HCT116 (cell line): ENCODE results near the gene POLD1. TPM values are rescaled to one million over a fixed set of nuclear protein-coding genes. Genes with fewer than 3 reads are reported as not detected.

Source experiments
- ATAC-seq: fragments of 200-7000 bp; cut with Tn5 transposase; 2 replicates; pipeline ENCODE4 v1.9.1; 2020; ENCODE audit warnings: mild to moderate bottlenecking, moderate library complexity
- BruUV-seq: library from RNA; stranded (reverse); fragments of 400-500 nt; replicated peaks from 2 replicates; lab custom pipeline; 2021; lab: Mats Ljungman, UMichigan
- CTCF ChIA-PET: fragments of 300-600 bp; sonication (Branson Sonifier 250); formaldehyde crosslinking; loops from one replicate; lab custom pipeline; 2021; ENCODE audit warnings: antibody characterized with exemption; lab: Charles Lee
- POLR2A ChIA-PET: fragments of 300-600, 350-600 bp; sonication (Branson Sonifier 250); formaldehyde crosslinking; loops from one replicate; lab custom pipeline; 2021; ENCODE audit warnings: antibody characterized with exemption; lab: Charles Lee
- RAD21 ChIA-PET, 2 experiments: fragments of 300-600 bp; sonication (Branson Sonifier 250); formaldehyde crosslinking; loops; one replicate each; lab custom pipeline; 2023; ENCODE audit warnings: low total read pairs in 2 of 2; ENCODE audit not compliant: uncharacterized antibody in 2 of 2, unreplicated experiment in 2 of 2, low non-redundant PET in 1 of 2; lab: Charles Lee
- DNase-seq: peaks from one replicate; pipeline ENCODE4 v3.0.0-alpha.2; 2010; ENCODE audit warnings: low read depth, low spot score
- H2AFZ ChIP-seq: fragments of 200-600 bp; shearing (Covaris generic), sonication (generic); 2 replicates; pipeline ENCODE4 v1.6.1; 2017; ENCODE audit warnings: low read depth, mixed run types, mixed read lengths, antibody characterized with exemption, low read length; ENCODE audit not compliant: poor library complexity, severe bottlenecking
- H3K27ac ChIP-seq: 2 replicates; pipeline ENCODE4 v1.5.1; 2012; ENCODE audit warnings: low read depth, low read length
- H3K27me3 ChIP-seq: fragments of 200-600 bp; sonication (generic); 2 replicates; pipeline ENCODE4 v1.6.1; 2016; ENCODE audit warnings: mixed run types, low read length, mixed read lengths; ENCODE audit not compliant: insufficient read depth
- H3K36me3 ChIP-seq, 2 experiments: fragments of 200-500 bp in 1 of 2; fragments of 200-600 bp in 1 of 2; sonication (Bioruptor generic) in 1 of 2; sonication (generic) in 1 of 2; 2 replicates each; pipeline versions ENCODE4 v1.5.1 to v1.6.1; 2014 to 2016; ENCODE audit warnings: low read length in 2 of 2, inconsistent platforms in 1 of 2, mixed read lengths in 1 of 2, mixed run types in 1 of 2; ENCODE audit not compliant: insufficient read depth in 2 of 2, control insufficient read depth in 1 of 2
- H3K4me1 ChIP-seq, 2 experiments: fragments of 200-600 bp in 1 of 2; sonication (generic) in 1 of 2; 2 replicates each; pipeline versions ENCODE4 v1.5.1 to v1.6.1; 2012 to 2017; ENCODE audit warnings: low read length in 2 of 2, inconsistent platforms in 1 of 2, mild to moderate bottlenecking in 1 of 2, mixed read lengths in 1 of 2, mixed run types in 1 of 2, moderate library complexity in 1 of 2; ENCODE audit not compliant: insufficient read depth in 2 of 2, control insufficient read depth in 1 of 2
- H3K4me2 ChIP-seq: fragments of 200-600 bp; sonication (generic); 2 replicates; pipeline ENCODE4 v1.6.1; 2017; ENCODE audit warnings: mixed run types, low read length, mixed read lengths
- H3K4me3 ChIP-seq, 2 experiments: fragments of 200-600 bp in 1 of 2; sonication (generic) in 1 of 2; replicated peaks in 1 of 2; 2 replicates each; pipeline ENCODE4 v1.5.1; 2011 to 2016; ENCODE audit warnings: low read length in 2 of 2, control low read depth in 1 of 2, low read depth in 1 of 2, mild to moderate bottlenecking in 1 of 2, mixed read lengths in 1 of 2, mixed run types in 1 of 2
- H3K79me2 ChIP-seq: fragments of 200-600 bp; sonication (generic); 2 replicates; pipeline ENCODE4 v1.6.1; 2017; ENCODE audit warnings: mild to moderate bottlenecking, mixed run types, low read length, moderate library complexity, mixed read lengths; ENCODE audit not compliant: insufficient read depth
- H3K9ac ChIP-seq: fragments of 200-600 bp; sonication (generic); 2 replicates; pipeline ENCODE4 v1.6.1; 2016; ENCODE audit warnings: low read length, mixed read lengths
- H3K9me2 ChIP-seq: fragments of 200-600 bp; sonication (generic), shearing (Covaris generic); 2 replicates; pipeline ENCODE4 v1.6.1; 2017; ENCODE audit warnings: mixed run types, mild to moderate bottlenecking, moderate library complexity; ENCODE audit not compliant: insufficient read depth
- H3K9me3 ChIP-seq, 2 experiments: fragments of 200-500 bp in 1 of 2; fragments of 200-600 bp in 1 of 2; sonication (Bioruptor generic) in 1 of 2; sonication (generic) in 1 of 2; 2 replicates each; pipeline ENCODE4 v1.6.1; 2014 to 2017; ENCODE audit warnings: low read length in 2 of 2, mixed read lengths in 2 of 2, inconsistent platforms in 1 of 2, low read depth in 1 of 2, mild to moderate bottlenecking in 1 of 2, mixed run types in 1 of 2, moderate library complexity in 1 of 2; ENCODE audit not compliant: control insufficient read depth in 1 of 2, insufficient read depth in 1 of 2
- H4K20me1 ChIP-seq: fragments of 200-600 bp; sonication (generic), shearing (Covaris generic); 2 replicates; pipeline ENCODE4 v1.6.1; 2017; ENCODE audit warnings: mixed run types, mild to moderate bottlenecking, moderate library complexity; ENCODE audit not compliant: insufficient read depth
- CBX3 ChIP-seq: IDR thresholded peaks from 2 replicates; pipeline ENCODE4 v1.6.1; 2012; ENCODE audit warnings: low read depth
- EGR1 ChIP-seq: IDR thresholded peaks from 2 replicates; pipeline ENCODE4 v1.6.1; 2012; ENCODE audit warnings: low read depth
- EZH2 ChIP-seq: fragments of 200-600 bp; sonication (generic); IDR thresholded peaks from 2 replicates; pipeline ENCODE4 v1.6.1; 2017; ENCODE audit warnings: antibody characterized with exemption, mixed run types
- JUND ChIP-seq: IDR thresholded peaks from 2 replicates; pipeline ENCODE4 v1.6.1; 2012
- POLR2AphosphoS5 ChIP-seq: IDR thresholded peaks from 2 replicates; pipeline ENCODE4 v1.6.1; 2011; ENCODE audit warnings: mild to moderate bottlenecking, low read depth, low read length, moderate library complexity
- RAD21 ChIP-seq: IDR thresholded peaks from 2 replicates; pipeline ENCODE4 v1.6.1; 2012; ENCODE audit warnings: low read depth, mild to moderate bottlenecking
- TCF7L2 ChIP-seq: IDR thresholded peaks from 2 replicates; pipeline ENCODE4 v1.7.0; 2011; ENCODE audit warnings: borderline replicate concordance, inconsistent platforms; ENCODE audit not compliant: insufficient read depth, insufficient read length; ENCODE audit errors: extremely low read depth
- YY1 ChIP-seq: IDR thresholded peaks from 2 replicates; pipeline ENCODE4 v1.6.1; 2011; ENCODE audit warnings: low read length, low read depth, moderate library complexity, mild to moderate bottlenecking; ENCODE audit not compliant: insufficient replicate concordance; ENCODE audit errors: extremely low read depth
- ZFX ChIP-seq: fragments of 450-650 bp; IDR thresholded peaks from 2 replicates; pipeline ENCODE4 v1.6.1; 2017
- ZNF274 ChIP-seq: fragments of 200-500 bp; sonication (Bioruptor generic); IDR thresholded peaks from 2 replicates; pipeline ENCODE4 v1.6.1; 2014; ENCODE audit warnings: mild to moderate bottlenecking, low read depth, low read length, inconsistent platforms
- intact Hi-C: fragments of 100-400 bp; cut with micrococcal nuclease; formaldehyde crosslinking; loops from 2 replicates; pipeline ENCODE4 v1.10.0; 2022
- total RNA-seq: library from RNA; stranded (reverse); gene quantifications from one replicate; pipeline ENCODE4 v1.2.1, GENCODE V29; 2021; ENCODE audit not compliant: unreplicated experiment
- TF ChIP-seq, protein P1 (sequence below): IDR thresholded peaks from 2 replicates; pipeline ENCODE4 v1.6.1; 2012
- TF ChIP-seq, protein P2 (sequence below): IDR thresholded peaks from 2 replicates; pipeline ENCODE4 v1.6.1; 2012
- TF ChIP-seq, protein P3 (sequence below): IDR thresholded peaks from 2 replicates; pipeline ENCODE4 v1.6.1; 2011; ENCODE audit warnings: mild to moderate bottlenecking, low read length, moderate library complexity; ENCODE audit not compliant: insufficient replicate concordance; ENCODE audit errors: extremely low read depth

Gene POLD1
- total RNA-seq, 1 experiment from 2014 or later, result 122 TPM

DNA sequence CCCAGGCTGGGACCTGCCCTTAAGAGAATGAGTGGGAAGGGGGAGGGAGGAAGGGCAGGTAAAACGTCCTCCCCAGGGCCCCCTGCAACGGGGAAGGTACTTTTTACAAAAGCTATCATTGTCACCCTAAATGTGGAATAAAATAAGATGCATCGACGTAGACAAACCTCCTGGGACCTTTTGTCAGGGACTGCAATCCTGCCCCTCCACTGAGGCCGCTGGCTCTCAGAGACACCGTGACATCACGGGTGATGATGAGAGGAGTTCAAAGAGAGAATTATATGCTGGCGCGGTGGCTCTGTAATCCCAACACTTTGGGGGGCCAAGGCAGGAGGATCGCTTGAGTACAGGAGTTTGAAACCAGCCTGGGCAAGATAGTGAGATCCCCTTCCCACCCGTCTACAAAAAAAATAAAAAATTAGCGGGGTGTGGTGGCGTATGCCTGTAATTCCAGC lies 46.8 kb downstream of the POLD1 start:
- H4K20me1 ChIP-seq, result no peaks in the 10 kb centered on the region
- no peak overlapping the region for H2AFZ ChIP-seq
- RAD21 ChIA-PET, result no interaction called here
- no peaks in the 10 kb centered on the region for H3K9me2 ChIP-seq
- H3K27ac ChIP-seq, result no peak overlapping the region
- no peaks in the 10 kb centered on the region for H3K27me3 ChIP-seq
- peak overlapping the region; percentile 40 to 44 for H3K4me3 ChIP-seq
- TF ChIP-seq RAD21 (no peak), ZNF274 (no peak)
- TF ChIP-seq, all 23 proteins: peak for 0
- TSS peak; percentile 93 for BruUV-seq
- H3K9me3 ChIP-seq, result no peaks in the 10 kb centered on the region
- H3K4me1 ChIP-seq, result peaks cover 6 to 21% of the 10 kb centered on the region in 2 experiments
- H3K36me3 ChIP-seq, result no peaks in the 10 kb centered on the region
- ChIA-PET CTCF (no interaction called here), POLR2A (no interaction called here)
- H3K4me2 ChIP-seq, result peak overlapping the region; percentile 73
- peak overlapping the region; percentile 31; the same call in 1 of the 2 replicates for H3K9ac ChIP-seq
- ATAC-seq, result no peak
- no peak for DNase-seq
- H3K79me2 ChIP-seq, result no peaks in the 10 kb centered on the region
- intact Hi-C loops, result no loop called here

DNA sequence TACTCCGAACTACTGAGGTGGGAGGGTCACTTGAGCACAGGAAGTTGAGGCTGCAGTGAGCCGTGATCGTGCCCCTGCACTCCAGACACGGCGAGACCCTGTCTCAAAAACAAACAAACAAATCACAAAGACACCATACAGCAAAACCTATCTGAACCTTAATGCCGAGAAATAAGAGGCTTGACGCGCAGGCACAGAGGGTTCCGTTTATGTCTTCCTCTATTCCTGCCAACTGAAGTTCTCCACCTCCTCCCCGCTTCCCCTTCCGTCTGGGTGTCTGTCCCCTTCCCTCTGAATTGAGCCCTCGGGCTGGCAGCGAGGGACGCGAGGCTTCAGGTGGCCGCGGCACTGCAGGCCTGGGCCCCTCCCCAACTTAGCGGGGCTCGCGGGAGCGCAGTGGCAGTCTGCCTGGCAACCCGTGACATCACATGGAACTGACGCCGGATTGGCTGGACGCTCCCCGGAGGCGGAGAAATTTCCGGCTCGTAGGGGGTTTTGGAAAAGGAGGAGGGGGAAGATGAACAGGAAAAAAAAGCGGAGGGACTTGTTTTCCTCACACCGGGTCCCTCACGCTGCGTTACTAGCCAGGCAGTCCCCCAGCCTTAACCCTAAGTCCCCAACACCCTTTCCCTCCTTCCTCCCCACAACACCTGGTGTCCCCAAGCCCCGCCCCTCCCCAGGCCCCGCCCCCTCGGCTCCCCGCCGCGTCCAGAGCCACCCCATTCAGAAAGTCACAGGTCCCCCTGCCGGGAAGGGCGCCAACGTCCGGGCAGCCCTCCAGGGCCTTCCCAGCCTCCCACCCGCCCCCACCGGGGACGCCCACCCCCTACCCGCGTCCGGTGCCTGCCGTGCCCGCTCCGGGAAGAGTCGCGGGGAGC lies 47.4 kb downstream of the POLD1 start:
- no peaks in the 10 kb centered on the region for H3K27me3 ChIP-seq
- peaks cover 6 to 21% of the 10 kb centered on the region in 2 experiments for H3K4me1 ChIP-seq
- ATAC-seq (peak; percentile 98), DNase-seq (peak; percentile 64)
- no peaks in the 10 kb centered on the region for H3K79me2 ChIP-seq
- intact Hi-C loops, result no loop called here
- H4K20me1 ChIP-seq, result no peaks in the 10 kb centered on the region
- TF ChIP-seq RAD21 (no peak), ZNF274 (no peak), POLR2AphosphoS5 (peak; percentile 39), ZFX (peak; percentile 39; the same call in 1 of the 2 replicates), YY1 (no peak), EGR1 (no peak), TCF7L2 (no peak), JUND (no peak), CBX3 (no peak), EZH2 (no peak)
- TF ChIP-seq, protein P1, sequence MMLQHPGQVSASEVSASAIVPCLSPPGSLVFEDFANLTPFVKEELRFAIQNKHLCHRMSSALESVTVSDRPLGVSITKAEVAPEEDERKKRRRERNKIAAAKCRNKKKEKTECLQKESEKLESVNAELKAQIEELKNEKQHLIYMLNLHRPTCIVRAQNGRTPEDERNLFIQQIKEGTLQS, result no peak
- TF ChIP-seq, protein P2, sequence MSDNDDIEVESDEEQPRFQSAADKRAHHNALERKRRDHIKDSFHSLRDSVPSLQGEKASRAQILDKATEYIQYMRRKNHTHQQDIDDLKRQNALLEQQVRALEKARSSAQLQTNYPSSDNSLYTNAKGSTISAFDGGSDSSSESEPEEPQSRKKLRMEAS, result no peak
- TF ChIP-seq, protein P3, sequence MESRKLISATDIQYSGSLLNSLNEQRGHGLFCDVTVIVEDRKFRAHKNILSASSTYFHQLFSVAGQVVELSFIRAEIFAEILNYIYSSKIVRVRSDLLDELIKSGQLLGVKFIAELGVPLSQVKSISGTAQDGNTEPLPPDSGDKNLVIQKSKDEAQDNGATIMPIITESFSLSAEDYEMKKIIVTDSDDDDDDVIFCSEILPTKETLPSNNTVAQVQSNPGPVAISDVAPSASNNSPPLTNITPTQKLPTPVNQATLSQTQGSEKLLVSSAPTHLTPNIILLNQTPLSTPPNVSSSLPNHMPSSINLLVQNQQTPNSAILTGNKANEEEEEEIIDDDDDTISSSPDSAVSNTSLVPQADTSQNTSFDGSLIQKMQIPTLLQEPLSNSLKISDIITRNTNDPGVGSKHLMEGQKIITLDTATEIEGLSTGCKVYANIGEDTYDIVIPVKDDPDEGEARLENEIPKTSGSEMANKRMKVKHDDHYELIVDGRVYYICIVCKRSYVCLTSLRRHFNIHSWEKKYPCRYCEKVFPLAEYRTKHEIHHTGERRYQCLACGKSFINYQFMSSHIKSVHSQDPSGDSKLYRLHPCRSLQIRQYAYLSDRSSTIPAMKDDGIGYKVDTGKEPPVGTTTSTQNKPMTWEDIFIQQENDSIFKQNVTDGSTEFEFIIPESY, result no peak
- ChIA-PET RAD21 (no interaction called here), POLR2A (no interaction called here), CTCF (no interaction called here)
- H3K9me3 ChIP-seq, result no peaks in the 10 kb centered on the region
- no peak overlapping the region for H2AFZ ChIP-seq
- no TSS peak for BruUV-seq
- H3K9ac ChIP-seq, result peak overlapping the region; percentile 35; the same call in 1 of the 2 replicates
- H3K4me3 ChIP-seq, result peak overlapping the region; percentile 40 to 51
- H3K9me2 ChIP-seq, result no peaks in the 10 kb centered on the region
- H3K27ac ChIP-seq, result peak overlapping the region; percentile 49; the same call in 1 of the 2 replicates
- peak overlapping the region; percentile 73 for H3K4me2 ChIP-seq
- H3K36me3 ChIP-seq, result no peaks in the 10 kb centered on the region
